NB4 (cell line): Measurements from ENCODE around the gene CDC14B.

Experiments
- CTCF ChIP-seq: IDR thresholded peaks from one replicate; pipeline ENCODE4 v1.5.1; 2012; ENCODE audit warnings: low read depth, low read length
- MYC ChIP-seq: IDR thresholded peaks from 2 replicates; pipeline ENCODE4 v1.6.1; 2011; ENCODE audit warnings: low read depth, low read length
- POLR2A ChIP-seq: IDR thresholded peaks from 2 replicates; pipeline ENCODE4 v1.6.1; 2011; ENCODE audit warnings: mild to moderate bottlenecking; ENCODE audit not compliant: insufficient read length; ENCODE audit errors: extremely low read depth

DNA sequence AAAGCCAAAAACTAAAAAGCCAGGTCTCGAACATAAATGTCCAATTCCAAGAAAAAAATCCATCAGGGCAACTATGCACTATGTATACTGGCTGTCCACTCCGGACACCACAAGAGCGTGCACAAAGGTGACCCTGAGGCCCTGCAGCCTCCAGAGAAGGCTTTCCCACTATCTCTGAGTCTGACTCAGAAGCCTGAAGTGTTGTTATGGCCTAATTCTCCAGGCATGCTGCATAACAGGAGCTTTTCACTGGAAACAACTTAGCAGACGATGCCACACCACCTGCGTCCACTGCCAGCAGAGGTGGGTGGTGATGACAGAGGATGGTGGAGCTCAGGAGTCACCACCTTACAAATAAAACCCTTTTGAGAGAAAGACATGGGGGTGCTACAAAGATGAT lies 106.0 kb downstream of the CDC14B start:
- TF ChIP-seq CTCF, result no peak
- TF ChIP-seq POLR2A, result no peak
- TF ChIP-seq MYC, result no peak
